Activated effector memory CD4-positive, alpha-beta T cell treated with Interleukin-2 at 50 U/mL for 16 hours (primary cell): Measurements from ENCODE around the gene ZNF500.
"Not testable (repeated sequence)": the region's sequence is repeated elsewhere in the genome, so short reads cannot be mapped to it uniquely, and the experiment has no call there.

Experiments
- DNase-seq: peaks from one replicate; pipeline ENCODE4 v3.0.0-alpha.2; 2020

Gene ZNF500

DNA sequence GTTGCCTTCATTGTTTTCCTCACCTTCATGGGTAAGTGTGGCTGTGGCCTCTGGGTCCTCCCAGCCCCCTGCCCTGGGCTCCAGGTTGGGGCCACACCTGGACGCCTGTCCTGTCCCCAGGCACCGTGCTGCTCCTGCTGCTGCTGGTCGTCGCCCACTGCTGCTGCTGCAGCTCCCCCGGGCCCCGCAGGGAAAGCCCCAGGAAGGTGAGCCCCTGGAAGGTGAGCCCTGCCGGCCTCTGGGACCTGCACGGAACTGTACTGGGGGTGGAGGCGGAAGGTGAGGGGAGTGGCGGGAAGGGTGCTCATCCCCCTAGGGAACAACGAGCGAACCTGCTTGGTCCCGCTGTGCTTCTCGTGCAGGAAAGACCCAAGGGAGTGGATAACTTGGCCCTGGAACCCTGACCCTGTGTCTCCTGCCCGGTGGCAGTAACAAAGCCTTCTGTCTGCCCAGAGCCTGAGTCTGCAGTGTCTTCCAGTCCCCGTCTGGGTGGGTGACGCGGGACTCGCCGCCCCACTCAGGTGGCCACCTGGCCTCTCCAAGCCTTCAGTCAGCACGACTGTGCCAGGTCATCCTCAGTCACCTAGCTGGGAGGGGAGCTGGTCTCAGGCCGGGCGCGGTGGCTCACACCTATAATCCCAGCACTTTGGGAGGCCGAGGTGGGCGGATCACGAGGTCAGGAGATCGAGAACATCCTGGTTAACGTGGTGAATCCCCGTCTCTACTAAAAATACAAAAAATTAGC is 29.0 kb upstream of the ZNF500 start:
- no peak for DNase-seq

DNA sequence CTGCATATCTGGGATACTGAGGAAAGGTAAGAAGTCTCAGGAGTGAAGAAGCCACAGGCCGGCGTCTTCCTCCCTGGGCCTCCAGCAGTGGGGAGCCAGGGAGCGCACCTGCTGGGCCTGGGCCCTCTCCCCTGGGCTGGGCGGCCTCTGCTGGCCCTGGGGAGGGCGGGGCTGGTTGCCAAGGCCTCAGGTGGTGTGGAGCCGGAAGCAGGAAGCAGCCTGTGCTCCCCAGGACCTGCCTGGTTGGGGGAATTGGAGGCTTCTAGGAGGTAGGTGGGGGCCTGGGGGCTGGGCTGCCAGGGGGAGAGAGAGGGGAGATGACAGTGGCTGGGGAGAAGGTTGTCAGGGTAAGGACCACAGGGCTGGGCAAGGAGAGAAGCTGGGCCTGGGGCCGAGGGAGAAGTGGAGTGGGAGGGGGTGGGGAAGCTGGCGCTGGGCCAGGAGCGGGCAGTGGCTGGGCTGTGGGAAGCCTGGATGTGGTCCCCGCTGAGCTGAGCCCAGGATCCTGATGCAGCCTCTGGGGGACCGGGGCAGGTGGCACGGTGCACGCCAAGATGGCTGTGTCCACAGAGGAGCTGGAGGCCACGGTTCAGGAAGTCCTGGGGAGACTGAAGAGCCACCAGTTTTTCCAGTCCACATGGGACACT is 28.3 kb upstream of the ZNF500 start, which contains the start of gene SMIM22:
TSS of gene SMIM22 (plus strand) at position 189 of the 647 bp plus-strand sequence. CDS start at position 555, 366 bp downstream.
- DNase-seq = no peak

GRCh38 chr16:4792951-4793513 is 26.1 kb upstream of the ZNF500 start:
- no peak for DNase-seq

GRCh38 chr16:4790871-4791270 is 23.9 kb upstream of the ZNF500 start:
- no peak for DNase-seq

DNA sequence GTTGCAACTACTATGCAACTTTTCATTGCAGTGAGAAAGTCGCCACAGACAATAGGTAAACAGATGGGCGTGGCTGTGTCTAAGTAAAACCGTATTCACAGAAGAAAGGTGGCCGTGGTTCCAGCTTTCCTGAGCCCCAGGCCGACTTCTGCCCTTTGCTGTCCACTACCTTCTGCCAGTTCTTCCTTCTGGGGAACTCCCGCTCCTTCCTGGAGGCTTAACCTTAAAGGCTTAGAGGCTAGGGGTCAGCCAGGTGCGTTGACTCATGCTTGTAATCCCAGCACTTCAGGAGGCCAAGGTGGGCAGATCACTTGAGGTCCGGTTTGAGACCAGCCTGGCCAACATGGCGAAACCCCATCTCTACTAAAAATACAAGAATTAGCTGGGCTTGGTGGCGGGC is 23.3 kb upstream of the ZNF500 start:
- no peak for DNase-seq

GRCh38 chr16:4788910-4789309 is 21.9 kb upstream of the ZNF500 start:
- DNase-seq = no peak

- DNase-seq = no peak
Measured at GRCh38 chr16:4788489-4788889, 21.5 kb upstream of the ZNF500 start.

DNA sequence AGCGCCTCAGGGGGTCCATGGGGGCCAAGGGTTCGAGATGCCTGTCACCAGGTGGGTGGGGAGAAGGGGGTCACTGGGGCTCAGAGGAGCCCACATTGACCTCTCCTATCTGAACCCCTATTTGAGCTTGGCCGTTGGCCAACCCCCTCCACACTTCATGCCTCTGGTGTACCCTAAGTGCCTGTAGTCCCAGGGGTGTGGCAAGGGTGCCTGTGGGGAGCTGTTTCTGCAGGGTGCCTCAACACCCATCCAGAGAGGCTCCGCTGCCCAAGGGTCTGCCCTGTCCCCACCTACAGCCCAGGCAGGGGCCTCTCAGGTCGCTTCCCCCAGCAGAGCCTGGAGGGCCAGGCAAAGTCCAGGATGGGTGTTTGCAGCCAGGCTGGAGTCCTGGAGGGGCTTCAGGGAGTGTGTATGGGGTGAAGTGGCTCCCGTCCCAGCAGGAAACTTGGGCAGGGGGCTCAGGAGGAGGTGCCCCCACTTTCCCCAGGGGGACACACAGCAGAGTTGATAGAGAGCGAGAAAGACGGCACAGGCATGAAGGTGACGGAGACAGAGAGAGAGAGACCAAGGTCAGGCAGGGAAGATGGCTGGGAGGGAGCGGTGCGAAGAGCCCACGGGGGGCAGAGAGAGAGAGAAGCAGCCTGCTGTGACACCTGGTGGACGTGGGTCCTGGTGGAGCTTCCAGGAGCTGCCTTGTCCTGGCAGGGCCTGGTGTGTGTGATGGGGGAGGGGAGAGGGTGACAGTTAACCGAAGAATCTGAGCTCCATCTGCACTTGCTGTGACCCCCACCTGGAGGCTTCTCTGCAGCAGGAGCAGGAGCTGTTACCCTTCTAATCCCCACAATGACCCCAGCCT is 20.9 kb upstream of the ZNF500 start, which contains the start of gene SEPTIN12:
TSS of gene SEPTIN12 (minus strand) at position 719 of the 856 bp plus-strand sequence. CDS start at position 19, 700 bp downstream.
- DNase-seq = no peak

DNA sequence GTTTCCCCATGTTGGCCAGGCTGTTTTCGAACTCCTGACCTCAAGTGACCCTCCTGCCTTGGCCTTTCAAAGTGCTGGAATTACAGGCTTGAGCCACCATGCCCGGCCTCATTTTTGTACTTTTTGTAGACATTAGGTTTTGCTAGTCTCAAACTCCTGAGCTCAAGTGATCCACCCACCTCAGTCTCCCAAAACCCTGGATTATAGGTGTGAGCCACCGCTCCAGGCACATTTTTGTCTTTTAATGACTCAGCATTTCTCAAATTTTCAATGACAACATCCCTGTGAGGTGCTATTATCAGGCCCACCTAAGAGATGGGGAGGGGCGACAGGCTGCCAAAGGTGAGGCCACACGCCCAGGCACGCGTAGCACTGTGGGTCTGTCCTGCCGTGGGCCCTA is 20.1 kb upstream of the ZNF500 start:
- no peak for DNase-seq

DNA sequence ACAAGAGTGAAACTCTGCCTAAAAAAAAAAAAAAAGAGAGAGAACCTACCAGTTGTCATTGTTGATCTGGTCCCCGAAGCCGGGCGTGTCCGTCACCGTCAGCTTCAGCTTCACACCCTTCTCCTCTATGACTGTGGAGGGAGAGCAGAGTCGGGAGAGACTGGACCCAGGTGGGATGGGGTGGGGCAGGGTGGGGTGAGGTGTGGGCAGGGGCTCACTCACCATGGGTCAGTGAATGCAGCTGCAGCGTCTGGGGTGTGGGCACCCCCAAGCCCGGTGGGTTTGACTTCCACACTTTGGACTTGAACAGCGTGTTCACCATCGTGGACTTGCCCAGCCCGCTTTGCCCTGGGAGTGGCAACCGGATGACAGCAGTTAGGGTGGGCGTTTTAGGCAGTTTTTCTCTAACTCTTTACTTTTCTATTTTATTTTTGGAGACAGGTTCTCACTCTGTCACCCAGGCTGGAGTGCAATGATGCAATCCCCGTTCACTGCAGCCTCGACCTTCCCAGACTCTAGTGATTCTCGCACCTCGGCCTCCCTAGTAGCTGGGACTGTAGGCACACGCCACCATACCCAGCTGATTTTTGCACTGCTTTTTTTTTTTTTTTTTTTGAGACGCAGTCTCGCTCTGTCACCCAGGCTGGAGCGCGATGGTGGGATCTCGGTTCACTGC is 18.9 kb upstream of the ZNF500 start:
- no peak for DNase-seq

DNA sequence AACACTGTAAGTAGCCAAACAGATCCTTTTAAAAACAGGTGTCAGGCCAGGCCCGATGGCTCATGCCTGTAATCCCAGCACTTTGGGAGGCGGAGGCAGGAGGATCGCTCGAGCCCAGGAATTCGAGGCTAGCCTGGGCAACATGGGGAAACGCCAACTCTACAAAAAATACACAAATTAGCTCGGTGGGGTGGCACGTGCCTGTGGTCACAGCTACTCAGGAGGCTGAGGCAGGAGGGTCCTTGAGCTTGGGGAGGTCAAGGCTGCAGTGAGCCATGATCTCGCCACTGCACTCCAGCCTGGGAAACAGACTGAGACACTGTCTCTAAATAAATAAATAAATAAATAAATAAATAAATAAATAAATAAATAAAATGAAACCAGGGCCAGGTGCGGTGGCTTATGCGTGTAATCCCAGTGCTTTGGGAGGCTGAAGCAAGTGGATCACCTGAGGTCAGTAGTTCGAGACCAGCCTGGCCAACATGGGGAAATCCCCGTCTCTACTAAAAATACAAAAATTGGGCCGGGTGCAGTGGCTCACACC is 17.6 kb upstream of the ZNF500 start:
- not testable (repeated sequence) for DNase-seq

- no peak for DNase-seq
Measured at GRCh38 chr16:4783951-4784336, 17.0 kb upstream of the ZNF500 start.

GRCh38 chr16:4783251-4783950 is 16.4 kb upstream of the ZNF500 start:
- no peak for DNase-seq

DNA sequence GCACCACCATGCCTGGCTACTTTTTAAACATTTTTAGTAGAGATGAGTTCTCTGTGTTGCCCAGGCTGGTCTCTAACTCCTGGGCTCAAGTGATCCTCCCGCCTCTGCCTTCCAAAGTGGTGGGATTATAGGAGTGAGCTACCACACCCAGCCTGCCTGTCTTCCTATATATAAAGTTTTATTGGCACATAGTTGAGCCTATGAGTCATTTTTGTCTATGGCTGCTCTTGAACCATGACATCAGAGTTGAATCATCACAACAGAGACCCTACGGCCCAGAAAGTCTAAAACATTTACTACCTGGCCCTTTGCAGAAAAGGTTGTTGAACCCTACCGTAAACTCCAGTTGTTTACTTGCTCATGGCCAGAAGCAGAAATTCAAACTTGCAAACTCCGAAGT is 13.3 kb upstream of the ZNF500 start:
- no peak for DNase-seq

- DNase-seq = no peak
Measured at GRCh38 chr16:4778050-4778392, 11.1 kb upstream of the ZNF500 start.

DNA sequence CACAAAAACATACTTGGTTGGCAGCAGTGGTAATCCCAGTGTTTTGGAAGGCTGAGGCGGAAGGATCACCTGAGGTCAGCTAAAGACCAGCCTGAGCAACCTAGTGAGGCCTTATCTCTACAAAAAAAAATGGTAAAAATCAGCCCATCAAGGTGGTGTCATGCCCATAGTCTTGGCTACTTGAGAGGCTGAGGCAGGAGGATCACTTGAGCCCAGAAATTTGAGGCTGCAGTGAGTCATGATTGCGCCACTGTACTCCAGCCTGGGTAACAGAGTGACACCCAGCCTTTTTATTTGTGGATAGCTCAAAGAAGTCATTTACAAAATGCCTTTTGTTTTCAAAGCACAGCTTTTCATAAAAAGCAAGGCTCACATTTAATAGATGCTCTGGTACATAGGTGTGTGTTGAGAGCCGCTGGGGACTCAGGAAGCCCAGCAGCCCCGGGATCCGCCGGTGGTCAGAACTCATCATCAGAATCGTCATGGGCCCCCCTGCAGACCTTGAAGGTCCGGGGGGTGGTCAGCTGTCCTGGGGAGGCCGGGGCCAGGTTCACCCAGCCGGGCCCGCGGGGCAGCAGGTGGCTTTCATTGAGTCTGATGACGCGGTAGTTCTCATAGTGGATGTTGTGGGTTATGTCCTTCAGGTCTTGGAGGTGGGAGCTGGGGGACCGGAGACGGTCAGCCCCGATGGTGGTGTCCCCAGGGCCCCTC is 10.5 kb upstream of the ZNF500 start:
- DNase-seq = no peak

- DNase-seq = no peak
Measured at GRCh38 chr16:4776141-4776705, 9.3 kb upstream of the ZNF500 start.

- no peak for DNase-seq
Measured at GRCh38 chr16:4775005-4775404, 8.0 kb upstream of the ZNF500 start.

- DNase-seq = no peak
Measured at GRCh38 chr16:4772351-4772750, 5.4 kb upstream of the ZNF500 start.

GRCh38 chr16:4771646-4772045 is 4.7 kb upstream of the ZNF500 start:
- DNase-seq = no peak

- no peak for DNase-seq
Measured at GRCh38 chr16:4769306-4769638, 2.3 kb upstream of the ZNF500 start.
